VCaP (cell line): ENCODE results near the gene DDX10.
"Not testable (repeated sequence)": the region's sequence is repeated elsewhere in the genome, so short reads cannot be mapped to it uniquely, and the experiment has no call there.

Experiments
- H3K27ac ChIP-seq: fragments of 450-650 bp; 2 replicates; pipeline ENCODE4 v1.5.1; 2017
- CTCF ChIP-seq: fragments of 450-650 bp; conservative IDR thresholded peaks from 2 replicates; pipeline ENCODE4 v1.5.1; 2017; ENCODE audit warnings: mild to moderate bottlenecking, moderate library complexity

The DDX10 gene

GRCh38 chr11:108758458-108758857 is 93.6 kb downstream of the DDX10 start:
- TF ChIP-seq CTCF: no peak
- H3K27ac ChIP-seq: no peak overlapping the region

GRCh38 chr11:108766596-108767173 is 101.8 kb downstream of the DDX10 start:
- no peak overlapping the region for H3K27ac ChIP-seq
- no peak for TF ChIP-seq CTCF

- H3K27ac ChIP-seq: no peak overlapping the region
- TF ChIP-seq CTCF: no peak
Measured at GRCh38 chr11:108768370-108768769, 103.5 kb downstream of the DDX10 start.

GRCh38 chr11:108768964-108769363 is 104.1 kb downstream of the DDX10 start:
- H3K27ac ChIP-seq: no peak overlapping the region
- TF ChIP-seq CTCF: no peak

GRCh38 chr11:108774037-108774730 is 109.3 kb downstream of the DDX10 start:
- H3K27ac ChIP-seq: no peak overlapping the region
- no peak for TF ChIP-seq CTCF

- H3K27ac ChIP-seq: no peak overlapping the region
- TF ChIP-seq CTCF: no peak
Measured at GRCh38 chr11:108775324-108775723, 110.5 kb downstream of the DDX10 start.

GRCh38 chr11:108779147-108779546 is 114.3 kb downstream of the DDX10 start:
- not testable (repeated sequence) for H3K27ac ChIP-seq

- no peak overlapping the region for H3K27ac ChIP-seq
- no peak for TF ChIP-seq CTCF
Measured at GRCh38 chr11:108780119-108780518, 115.2 kb downstream of the DDX10 start.
